ENCODE results near the gene DLGAP1. TPM values are rescaled to one million over a fixed set of nuclear protein-coding genes. Genes with fewer than 3 reads are reported as not detected.

DLGAP1 gene
- total and polyA plus RNA-seq, 2 of the 13 experiments (the other 11 are each of a cell fraction or from before 2014, with no cell fraction given), result 0.01 TPM; not detected in 1

DNA sequence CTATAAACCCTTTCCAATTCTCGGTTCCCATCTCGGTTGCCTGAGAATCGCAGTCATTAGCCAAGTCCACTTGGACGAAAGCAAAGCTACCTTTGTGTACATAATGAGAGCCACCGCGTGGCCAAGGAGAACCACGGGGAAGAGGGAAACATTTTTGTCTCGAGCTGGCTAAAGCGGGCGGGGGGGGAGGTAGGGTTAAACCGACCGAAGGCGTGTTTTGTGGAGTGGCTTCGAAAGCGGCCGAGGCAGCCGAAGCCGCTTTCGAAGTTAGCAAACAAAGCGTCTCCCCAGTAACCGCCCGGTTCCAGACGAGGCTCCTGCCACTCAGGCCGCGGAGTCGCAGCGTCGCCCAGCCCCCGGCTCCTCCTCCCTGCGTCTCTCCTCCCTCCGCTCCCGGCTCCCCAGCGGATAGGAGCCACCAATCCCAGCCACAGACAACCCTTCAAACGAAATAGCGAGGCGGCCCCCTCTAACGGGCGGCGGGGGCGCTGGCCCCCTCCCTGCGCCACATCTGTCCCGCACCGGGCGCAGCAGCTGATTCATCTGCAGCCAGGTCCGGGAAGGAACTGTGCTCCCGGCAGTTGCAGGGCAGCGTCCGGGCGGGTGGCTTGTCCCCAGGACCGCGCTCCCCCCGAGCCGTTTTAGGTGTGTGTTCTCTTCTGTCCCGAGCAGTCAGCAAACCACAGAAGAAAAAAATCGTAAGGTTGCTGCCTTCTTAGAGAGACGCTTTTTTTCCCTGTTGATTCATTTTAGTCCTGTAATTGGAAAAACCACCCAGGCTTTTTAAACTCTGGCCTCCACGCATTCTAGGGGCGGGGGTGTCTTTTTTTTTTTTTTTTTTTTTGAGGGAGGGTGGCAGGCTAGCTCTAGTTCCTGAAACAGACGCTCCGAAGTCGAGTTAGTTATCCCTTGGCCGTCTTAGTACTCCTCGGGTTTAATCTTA lies 1006.9 kb downstream of the DLGAP1 start (continued):
- TF ChIP-seq MED8 (CRISPR knock-in tag; IDR thresholded peaks at IDR 0.05; ENCODE audit: insufficient replicate concordance), result peak; percentile 63
- TF ChIP-seq, protein P1, sequence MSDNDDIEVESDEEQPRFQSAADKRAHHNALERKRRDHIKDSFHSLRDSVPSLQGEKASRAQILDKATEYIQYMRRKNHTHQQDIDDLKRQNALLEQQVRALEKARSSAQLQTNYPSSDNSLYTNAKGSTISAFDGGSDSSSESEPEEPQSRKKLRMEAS (IDR thresholded peaks at IDR 0.05), result peak; percentile 72
- TF ChIP-seq, protein P2, sequence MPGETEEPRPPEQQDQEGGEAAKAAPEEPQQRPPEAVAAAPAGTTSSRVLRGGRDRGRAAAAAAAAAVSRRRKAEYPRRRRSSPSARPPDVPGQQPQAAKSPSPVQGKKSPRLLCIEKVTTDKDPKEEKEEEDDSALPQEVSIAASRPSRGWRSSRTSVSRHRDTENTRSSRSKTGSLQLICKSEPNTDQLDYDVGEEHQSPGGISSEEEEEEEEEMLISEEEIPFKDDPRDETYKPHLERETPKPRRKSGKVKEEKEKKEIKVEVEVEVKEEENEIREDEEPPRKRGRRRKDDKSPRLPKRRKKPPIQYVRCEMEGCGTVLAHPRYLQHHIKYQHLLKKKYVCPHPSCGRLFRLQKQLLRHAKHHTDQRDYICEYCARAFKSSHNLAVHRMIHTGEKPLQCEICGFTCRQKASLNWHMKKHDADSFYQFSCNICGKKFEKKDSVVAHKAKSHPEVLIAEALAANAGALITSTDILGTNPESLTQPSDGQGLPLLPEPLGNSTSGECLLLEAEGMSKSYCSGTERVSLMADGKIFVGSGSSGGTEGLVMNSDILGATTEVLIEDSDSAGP (CRISPR knock-in tag; IDR thresholded peaks at IDR 0.05; ENCODE audit: borderline replicate concordance), result peak; percentile 84; the same call in 1 of the 2 replicates
- TF ChIP-seq, protein P3, sequence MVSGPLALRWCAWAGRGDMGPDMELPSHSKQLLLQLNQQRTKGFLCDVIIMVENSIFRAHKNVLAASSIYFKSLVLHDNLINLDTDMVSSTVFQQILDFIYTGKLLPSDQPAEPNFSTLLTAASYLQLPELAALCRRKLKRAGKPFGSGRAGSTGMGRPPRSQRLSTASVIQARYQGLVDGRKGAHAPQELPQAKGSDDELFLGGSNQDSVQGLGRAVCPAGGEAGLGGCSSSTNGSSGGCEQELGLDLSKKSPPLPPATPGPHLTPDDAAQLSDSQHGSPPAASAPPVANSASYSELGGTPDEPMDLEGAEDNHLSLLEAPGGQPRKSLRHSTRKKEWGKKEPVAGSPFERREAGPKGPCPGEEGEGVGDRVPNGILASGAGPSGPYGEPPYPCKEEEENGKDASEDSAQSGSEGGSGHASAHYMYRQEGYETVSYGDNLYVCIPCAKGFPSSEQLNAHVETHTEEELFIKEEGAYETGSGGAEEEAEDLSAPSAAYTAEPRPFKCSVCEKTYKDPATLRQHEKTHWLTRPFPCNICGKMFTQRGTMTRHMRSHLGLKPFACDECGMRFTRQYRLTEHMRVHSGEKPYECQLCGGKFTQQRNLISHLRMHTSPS (CRISPR knock-in tag; IDR thresholded peaks at IDR 0.05; ENCODE audit: low read depth), result peak; percentile 20; the same call in 1 of the 2 replicates
- TF ChIP-seq SMARCC2 (IDR thresholded peaks at IDR 0.05), result no peak
- TF ChIP-seq PHF8 (CRISPR knock-in tag; IDR thresholded peaks at IDR 0.05), result peak; percentile 61; the same call in 1 of the 2 replicates
- no peak for TF ChIP-seq ZKSCAN5 (CRISPR knock-in tag; IDR thresholded peaks at IDR 0.05)
- TF ChIP-seq ZNF432 (CRISPR knock-in tag; IDR thresholded peaks at IDR 0.05; ENCODE audit: borderline replicate concordance), result no peak
- TF ChIP-seq CHD4 (IDR thresholded peaks at IDR 0.05; ENCODE audit: borderline replicate concordance, low read length), result no peak
- TF ChIP-seq ZBTB38 (CRISPR knock-in tag; IDR thresholded peaks at IDR 0.05), result peak; percentile 65; the same call in 1 of the 2 replicates
- peak; percentile 49; the same call in 1 of the 2 replicates for TF ChIP-seq SIX4 (CRISPR knock-in tag; IDR thresholded peaks at IDR 0.05)
- TF ChIP-seq ZSCAN31 (CRISPR knock-in tag; IDR thresholded peaks at IDR 0.05; ENCODE audit: low read depth), result 0 out of 2 replicates have a peak, but pooled peaks have one; percentile 33
- no peak for TF ChIP-seq ZNF207 (IDR thresholded peaks at IDR 0.05; ENCODE audit: borderline replicate concordance)
- TF ChIP-seq, protein P4, sequence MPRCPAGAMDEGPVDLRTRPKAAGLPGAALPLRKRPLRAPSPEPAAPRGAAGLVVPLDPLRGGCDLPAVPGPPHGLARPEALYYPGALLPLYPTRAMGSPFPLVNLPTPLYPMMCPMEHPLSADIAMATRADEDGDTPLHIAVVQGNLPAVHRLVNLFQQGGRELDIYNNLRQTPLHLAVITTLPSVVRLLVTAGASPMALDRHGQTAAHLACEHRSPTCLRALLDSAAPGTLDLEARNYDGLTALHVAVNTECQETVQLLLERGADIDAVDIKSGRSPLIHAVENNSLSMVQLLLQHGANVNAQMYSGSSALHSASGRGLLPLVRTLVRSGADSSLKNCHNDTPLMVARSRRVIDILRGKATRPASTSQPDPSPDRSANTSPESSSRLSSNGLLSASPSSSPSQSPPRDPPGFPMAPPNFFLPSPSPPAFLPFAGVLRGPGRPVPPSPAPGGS (CRISPR knock-in tag; IDR thresholded peaks at IDR 0.05), result peak; percentile 59; the same call in 1 of the 2 replicates
- peak; percentile 82 for TF ChIP-seq ZNF501 (CRISPR knock-in tag; IDR thresholded peaks at IDR 0.05)
- no peak for TF ChIP-seq TRIM24 (CRISPR knock-in tag; IDR thresholded peaks at IDR 0.05)
- TF ChIP-seq ZNF552 (CRISPR knock-in tag; IDR thresholded peaks at IDR 0.05; ENCODE audit: borderline replicate concordance), result peak; percentile 74; the same call in 1 of the 2 replicates
- TF ChIP-seq, protein P5, sequence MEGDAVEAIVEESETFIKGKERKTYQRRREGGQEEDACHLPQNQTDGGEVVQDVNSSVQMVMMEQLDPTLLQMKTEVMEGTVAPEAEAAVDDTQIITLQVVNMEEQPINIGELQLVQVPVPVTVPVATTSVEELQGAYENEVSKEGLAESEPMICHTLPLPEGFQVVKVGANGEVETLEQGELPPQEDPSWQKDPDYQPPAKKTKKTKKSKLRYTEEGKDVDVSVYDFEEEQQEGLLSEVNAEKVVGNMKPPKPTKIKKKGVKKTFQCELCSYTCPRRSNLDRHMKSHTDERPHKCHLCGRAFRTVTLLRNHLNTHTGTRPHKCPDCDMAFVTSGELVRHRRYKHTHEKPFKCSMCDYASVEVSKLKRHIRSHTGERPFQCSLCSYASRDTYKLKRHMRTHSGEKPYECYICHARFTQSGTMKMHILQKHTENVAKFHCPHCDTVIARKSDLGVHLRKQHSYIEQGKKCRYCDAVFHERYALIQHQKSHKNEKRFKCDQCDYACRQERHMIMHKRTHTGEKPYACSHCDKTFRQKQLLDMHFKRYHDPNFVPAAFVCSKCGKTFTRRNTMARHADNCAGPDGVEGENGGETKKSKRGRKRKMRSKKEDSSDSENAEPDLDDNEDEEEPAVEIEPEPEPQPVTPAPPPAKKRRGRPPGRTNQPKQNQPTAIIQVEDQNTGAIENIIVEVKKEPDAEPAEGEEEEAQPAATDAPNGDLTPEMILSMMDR (CRISPR knock-in tag; IDR thresholded peaks at IDR 0.05), result peak; percentile 36
- no peak for TF ChIP-seq TCF12 (IDR thresholded peaks at IDR 0.05)
- TF ChIP-seq TCF12 (CRISPR knock-in tag; IDR thresholded peaks at IDR 0.05), result 0 out of 2 replicates have a peak, but pooled peaks have one; percentile 50
- TF ChIP-seq MAFK (conservative IDR thresholded peaks at IDR 0.05 in 1 of 2, IDR thresholded peaks at IDR 0.05 in 1 of 2; ENCODE audit: low read length in 2 of 2), result no peak
- no peak for TF ChIP-seq ZNF10 (CRISPR knock-in tag; IDR thresholded peaks at IDR 0.05; ENCODE audit: borderline replicate concordance, low read depth)

All from HepG2 (cell line).